HCT116 (cell line): ENCODE data around the gene MED23. TPM values are rescaled to one million over a fixed set of nuclear protein-coding genes. Genes with fewer than 3 reads are reported as not detected.
"Not testable (repeated sequence)": the region's sequence is repeated elsewhere in the genome, so short reads cannot be mapped to it uniquely, and the experiment has no call there.

Experiments used
- ATAC-seq: fragments of 200-7000 bp; cut with Tn5 transposase; 2 replicates; pipeline ENCODE4 v1.9.1; 2020; ENCODE audit warnings: mild to moderate bottlenecking, moderate library complexity
- BruUV-seq: library from RNA; stranded (reverse); fragments of 400-500 nt; replicated peaks from 2 replicates; lab custom pipeline; 2021; lab: Mats Ljungman, UMichigan
- CTCF ChIA-PET: fragments of 300-600 bp; sonication (Branson Sonifier 250); formaldehyde crosslinking; loops from one replicate; lab custom pipeline; 2021; ENCODE audit warnings: antibody characterized with exemption; lab: Charles Lee
- POLR2A ChIA-PET: fragments of 300-600, 350-600 bp; sonication (Branson Sonifier 250); formaldehyde crosslinking; loops from one replicate; lab custom pipeline; 2021; ENCODE audit warnings: antibody characterized with exemption; lab: Charles Lee
- RAD21 ChIA-PET, 2 experiments: fragments of 300-600 bp; sonication (Branson Sonifier 250); formaldehyde crosslinking; loops; one replicate each; lab custom pipeline; 2023; ENCODE audit warnings: low total read pairs in 2 of 2; ENCODE audit not compliant: uncharacterized antibody in 2 of 2, unreplicated experiment in 2 of 2, low non-redundant PET in 1 of 2; lab: Charles Lee
- DNase-seq: peaks from one replicate; pipeline ENCODE4 v3.0.0-alpha.2; 2010; ENCODE audit warnings: low read depth, low spot score
- H2AFZ ChIP-seq: fragments of 200-600 bp; shearing (Covaris generic), sonication (generic); 2 replicates; pipeline ENCODE4 v1.6.1; 2017; ENCODE audit warnings: low read depth, mixed run types, mixed read lengths, antibody characterized with exemption, low read length; ENCODE audit not compliant: poor library complexity, severe bottlenecking
- H3K27ac ChIP-seq: 2 replicates; pipeline ENCODE4 v1.5.1; 2012; ENCODE audit warnings: low read depth, low read length
- H3K27me3 ChIP-seq: fragments of 200-600 bp; sonication (generic); 2 replicates; pipeline ENCODE4 v1.6.1; 2016; ENCODE audit warnings: mixed run types, low read length, mixed read lengths; ENCODE audit not compliant: insufficient read depth
- H3K36me3 ChIP-seq, 2 experiments: fragments of 200-500 bp in 1 of 2; fragments of 200-600 bp in 1 of 2; sonication (Bioruptor generic) in 1 of 2; sonication (generic) in 1 of 2; 2 replicates each; pipeline versions ENCODE4 v1.5.1 to v1.6.1; 2014 to 2016; ENCODE audit warnings: low read length in 2 of 2, inconsistent platforms in 1 of 2, mixed read lengths in 1 of 2, mixed run types in 1 of 2; ENCODE audit not compliant: insufficient read depth in 2 of 2, control insufficient read depth in 1 of 2
- H3K4me1 ChIP-seq, 2 experiments: fragments of 200-600 bp in 1 of 2; sonication (generic) in 1 of 2; 2 replicates each; pipeline versions ENCODE4 v1.5.1 to v1.6.1; 2012 to 2017; ENCODE audit warnings: low read length in 2 of 2, inconsistent platforms in 1 of 2, mild to moderate bottlenecking in 1 of 2, mixed read lengths in 1 of 2, mixed run types in 1 of 2, moderate library complexity in 1 of 2; ENCODE audit not compliant: insufficient read depth in 2 of 2, control insufficient read depth in 1 of 2
- H3K4me2 ChIP-seq: fragments of 200-600 bp; sonication (generic); 2 replicates; pipeline ENCODE4 v1.6.1; 2017; ENCODE audit warnings: mixed run types, low read length, mixed read lengths
- H3K4me3 ChIP-seq, 2 experiments: fragments of 200-600 bp in 1 of 2; sonication (generic) in 1 of 2; replicated peaks in 1 of 2; 2 replicates each; pipeline ENCODE4 v1.5.1; 2011 to 2016; ENCODE audit warnings: low read length in 2 of 2, control low read depth in 1 of 2, low read depth in 1 of 2, mild to moderate bottlenecking in 1 of 2, mixed read lengths in 1 of 2, mixed run types in 1 of 2
- H3K79me2 ChIP-seq: fragments of 200-600 bp; sonication (generic); 2 replicates; pipeline ENCODE4 v1.6.1; 2017; ENCODE audit warnings: mild to moderate bottlenecking, mixed run types, low read length, moderate library complexity, mixed read lengths; ENCODE audit not compliant: insufficient read depth
- H3K9ac ChIP-seq: fragments of 200-600 bp; sonication (generic); 2 replicates; pipeline ENCODE4 v1.6.1; 2016; ENCODE audit warnings: low read length, mixed read lengths
- H3K9me2 ChIP-seq: fragments of 200-600 bp; sonication (generic), shearing (Covaris generic); 2 replicates; pipeline ENCODE4 v1.6.1; 2017; ENCODE audit warnings: mixed run types, mild to moderate bottlenecking, moderate library complexity; ENCODE audit not compliant: insufficient read depth
- H3K9me3 ChIP-seq, 2 experiments: fragments of 200-500 bp in 1 of 2; fragments of 200-600 bp in 1 of 2; sonication (Bioruptor generic) in 1 of 2; sonication (generic) in 1 of 2; 2 replicates each; pipeline ENCODE4 v1.6.1; 2014 to 2017; ENCODE audit warnings: low read length in 2 of 2, mixed read lengths in 2 of 2, inconsistent platforms in 1 of 2, low read depth in 1 of 2, mild to moderate bottlenecking in 1 of 2, mixed run types in 1 of 2, moderate library complexity in 1 of 2; ENCODE audit not compliant: control insufficient read depth in 1 of 2, insufficient read depth in 1 of 2
- H4K20me1 ChIP-seq: fragments of 200-600 bp; sonication (generic), shearing (Covaris generic); 2 replicates; pipeline ENCODE4 v1.6.1; 2017; ENCODE audit warnings: mixed run types, mild to moderate bottlenecking, moderate library complexity; ENCODE audit not compliant: insufficient read depth
- ELF1 ChIP-seq: IDR thresholded peaks from 2 replicates; pipeline ENCODE4 v1.6.1; 2012; ENCODE audit warnings: low read depth, borderline replicate concordance
- EZH2phosphoT487 ChIP-seq: fragments of 200-600 bp; IDR thresholded peaks from 2 replicates; pipeline ENCODE4 v1.6.1; 2018; ENCODE audit warnings: antibody characterized with exemption, borderline replicate concordance
- JUND ChIP-seq: IDR thresholded peaks from 2 replicates; pipeline ENCODE4 v1.6.1; 2012
- REST ChIP-seq: IDR thresholded peaks from 2 replicates; pipeline ENCODE4 v1.6.1; 2012; ENCODE audit warnings: low read depth
- intact Hi-C: fragments of 100-400 bp; cut with micrococcal nuclease; formaldehyde crosslinking; loops from 2 replicates; pipeline ENCODE4 v1.10.0; 2022
- total RNA-seq: library from RNA; stranded (reverse); gene quantifications from one replicate; pipeline ENCODE4 v1.2.1, GENCODE V29; 2021; ENCODE audit not compliant: unreplicated experiment

MED23 gene
- total RNA-seq, 1 experiment from 2014 or later = 17.2 TPM

GRCh38 chr6:131545317-131545716 is 82.7 kb downstream of the MED23 start (continued):
- TF ChIP-seq REST = no peak
- no peak for TF ChIP-seq EZH2phosphoT487
- TF ChIP-seq ELF1 = no peak
- TF ChIP-seq JUND = no peak

GRCh38 chr6:131538615-131539014 is 89.4 kb downstream of the MED23 start:
- H3K4me1 ChIP-seq, BruUV-seq, H3K36me3 ChIP-seq, H3K9me2 ChIP-seq, H3K4me2 ChIP-seq, H3K9me3 ChIP-seq, H3K9ac ChIP-seq, RAD21 ChIA-PET, DNase-seq, H3K4me3 ChIP-seq, CTCF ChIA-PET, H3K27ac ChIP-seq, POLR2A ChIA-PET, H3K79me2 ChIP-seq, H4K20me1 ChIP-seq, H3K27me3 ChIP-seq, intact Hi-C loops, ATAC-seq, H2AFZ ChIP-seq: not testable (repeated sequence)
